SK-N-MC (cell line): ENCODE data around the gene PGM2.

Experiments
- EZH2 ChIP-seq: fragments of 200-600 bp; sonication (generic); IDR thresholded peaks from one replicate; pipeline ENCODE4 v1.6.1; 2017; ENCODE audit warnings: antibody characterized with exemption
- POLR2AphosphoS5 ChIP-seq: IDR thresholded peaks from 2 replicates; pipeline ENCODE4 v1.6.1; 2012; ENCODE audit warnings: mild to moderate bottlenecking, low read depth, low read length, borderline replicate concordance

DNA sequence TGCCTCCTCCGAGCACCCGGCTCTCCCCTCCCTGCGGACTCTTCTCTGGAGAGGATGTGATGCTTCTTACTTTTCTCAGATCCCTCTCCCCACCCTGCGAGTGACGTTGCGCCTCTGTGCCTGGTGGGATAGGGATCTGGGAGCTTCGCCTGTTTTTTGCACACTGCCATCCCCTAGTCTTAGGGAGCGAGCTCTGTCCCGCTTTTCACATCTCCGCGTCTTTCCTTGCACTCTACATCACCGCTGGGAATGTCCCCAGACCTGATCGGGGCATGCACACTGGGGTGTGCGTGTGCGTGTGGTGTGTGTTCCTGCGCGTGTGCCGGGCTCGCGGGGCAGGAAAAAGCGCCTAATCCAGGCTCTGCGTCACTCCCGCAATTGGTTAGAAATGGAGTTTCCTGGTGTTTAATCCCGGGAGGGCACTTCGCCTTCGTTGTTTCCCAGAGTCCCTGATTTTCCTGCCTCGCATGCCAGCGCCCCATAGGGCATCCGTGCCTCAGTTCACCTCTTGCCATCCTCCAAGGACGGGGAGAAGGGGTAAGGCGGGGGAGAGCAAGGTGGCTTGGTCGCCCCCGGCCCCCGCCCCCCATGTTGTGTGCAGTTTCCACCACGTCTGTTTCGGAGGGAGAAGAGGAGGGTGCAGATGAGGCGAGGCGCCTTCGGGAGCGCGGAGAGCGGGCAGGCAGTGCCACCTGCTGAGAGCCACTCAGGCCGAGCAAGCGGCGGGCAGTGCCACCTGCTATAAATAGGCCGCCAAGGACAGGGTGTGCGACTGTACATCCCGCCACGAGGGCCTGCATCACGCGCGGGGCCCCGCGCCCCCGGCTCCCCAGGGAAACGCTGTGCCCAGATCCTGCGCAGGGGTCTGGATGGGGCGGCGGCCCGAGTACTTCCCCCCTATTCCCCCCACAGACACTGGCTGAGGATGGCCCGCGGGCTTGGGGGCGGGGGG is 63.6 kb downstream of the PGM2 start:
- no peak for TF ChIP-seq EZH2
- TF ChIP-seq POLR2AphosphoS5: no peak
